IMR-90 (cell line): ENCODE measurements around the gene NADSYN1. TPM values are rescaled to one million over a fixed set of nuclear protein-coding genes. Genes with fewer than 3 reads are reported as not detected.

Experiments
- ATAC-seq: fragments of 200-7000 bp; cut with Tn5 transposase; 2 replicates; pipeline ENCODE4 v1.9.1; 2020; ENCODE audit warnings: low read depth, mild to moderate bottlenecking, moderate library complexity
- BruUV-seq: library from RNA; stranded (reverse); fragments of 400-500 nt; replicated peaks from 2 replicates; lab custom pipeline; 2021; lab: Mats Ljungman, UMichigan
- CTCF ChIA-PET: fragments of 300-600 bp; formaldehyde crosslinking; extraction: SDS; loops from one replicate; lab custom pipeline; 2021; ENCODE audit warnings: antibody characterized with exemption; lab: Yijun Ruan, JAX
- POLR2A ChIA-PET: fragments of 300-600 bp; sonication (Branson Sonifier 250); formaldehyde crosslinking; loops from one replicate; lab custom pipeline; 2022; ENCODE audit warnings: antibody characterized with exemption; ENCODE audit not compliant: unreplicated experiment; lab: Charles Lee
- DNase-seq: peaks from one replicate; pipeline ENCODE4 v3.0.0; 2013
- H2AFZ ChIP-seq: replicated peaks from 2 replicates; pipeline ENCODE3; 2013; ENCODE audit warnings: low read length, mild to moderate bottlenecking; ENCODE audit not compliant: poor library complexity
- H2AK5ac ChIP-seq: 2 replicates; pipeline ENCODE4 v1.6.1; 2013; ENCODE audit warnings: low read depth, low read length, inconsistent platforms
- H2AK9ac ChIP-seq: replicated peaks from 2 replicates; pipeline ENCODE3; 2013; ENCODE audit warnings: mild to moderate bottlenecking, low read depth, low read length, moderate library complexity; ENCODE audit not compliant: poor library complexity
- H2BK120ac ChIP-seq: 2 replicates; pipeline ENCODE4 v1.6.1; 2013; ENCODE audit warnings: low read depth, low read length, inconsistent platforms
- H2BK15ac ChIP-seq: 3 replicates; pipeline ENCODE4 v1.6.1; 2013; ENCODE audit warnings: low read depth, low read length, inconsistent platforms
- H2BK20ac ChIP-seq: 2 replicates; pipeline ENCODE4 v1.6.1; 2013; ENCODE audit warnings: low read depth, mild to moderate bottlenecking, inconsistent platforms, low read length, moderate library complexity
- H2BK5ac ChIP-seq: 2 replicates; pipeline ENCODE4 v1.6.1; 2013; ENCODE audit warnings: mild to moderate bottlenecking, low read depth, low read length, inconsistent platforms; ENCODE audit not compliant: poor library complexity, severe bottlenecking
- H3K14ac ChIP-seq: replicated peaks from 2 replicates; pipeline ENCODE4 v1.6.1; 2013; ENCODE audit warnings: low read depth, low read length, inconsistent platforms
- H3K18ac ChIP-seq: 2 replicates; pipeline ENCODE4 v1.6.1; 2013; ENCODE audit warnings: low read depth, low read length, control low read depth
- H3K23ac ChIP-seq: 2 replicates; pipeline ENCODE4 v1.6.1; 2013; ENCODE audit warnings: low read depth, low read length, inconsistent platforms
- H3K27ac ChIP-seq: 2 replicates; pipeline ENCODE4 v1.5.1; 2013; ENCODE audit warnings: mild to moderate bottlenecking, control low read depth, low read length; ENCODE audit not compliant: insufficient read depth
- H3K27me3 ChIP-seq: 2 replicates; pipeline ENCODE4 v1.6.1; 2013; ENCODE audit warnings: low read length; ENCODE audit not compliant: control insufficient read depth, insufficient read depth
- H3K36me3 ChIP-seq: 2 replicates; pipeline ENCODE4 v1.6.1; 2013; ENCODE audit warnings: low read length, mixed read lengths; ENCODE audit not compliant: control insufficient read depth, insufficient read depth
- H3K4ac ChIP-seq: 2 replicates; pipeline ENCODE4 v1.6.1; 2013; ENCODE audit warnings: low read depth, low read length, inconsistent platforms
- H3K4me1 ChIP-seq: 2 replicates; pipeline ENCODE4 v1.6.1; 2013; ENCODE audit warnings: low read length, mixed read lengths; ENCODE audit not compliant: control insufficient read depth, insufficient read depth
- H3K4me2 ChIP-seq: 2 replicates; pipeline ENCODE4 v1.6.1; 2013; ENCODE audit warnings: low read depth, mild to moderate bottlenecking, control low read depth, low read length, moderate library complexity
- H3K4me3 ChIP-seq: 2 replicates; pipeline ENCODE4 v1.5.1; 2013; ENCODE audit warnings: low read depth, mild to moderate bottlenecking, control low read depth, low read length, moderate library complexity; ENCODE audit not compliant: insufficient read depth
- H3K56ac ChIP-seq: 2 replicates; pipeline ENCODE4 v1.6.1; 2013; ENCODE audit warnings: low read length, inconsistent platforms; ENCODE audit not compliant: insufficient read depth; ENCODE audit errors: extremely low read depth
- H3K79me1 ChIP-seq, 2 experiments: 2 replicates each; pipeline ENCODE4 v1.6.1; 2013; ENCODE audit warnings: low read length in 2 of 2, inconsistent platforms in 1 of 2, low read depth in 1 of 2
- H3K9ac ChIP-seq: 2 replicates; pipeline ENCODE4 v1.6.1; 2013; ENCODE audit warnings: low read depth, low read length, control low read depth
- H3K9me1 ChIP-seq: 2 replicates; pipeline ENCODE4 v1.6.1; 2013; ENCODE audit warnings: low read length, inconsistent platforms; ENCODE audit not compliant: insufficient read depth
- H3K9me3 ChIP-seq: 2 replicates; pipeline ENCODE4 v1.6.1; 2013; ENCODE audit warnings: low read length; ENCODE audit not compliant: control insufficient read depth, insufficient read depth
- H4K20me1 ChIP-seq: 2 replicates; pipeline ENCODE4 v1.6.1; 2013; ENCODE audit warnings: low read length, inconsistent platforms; ENCODE audit not compliant: insufficient read depth
- H4K5ac ChIP-seq: 2 replicates; pipeline ENCODE4 v1.6.1; 2013; ENCODE audit warnings: mild to moderate bottlenecking, low read depth, low read length, control low read depth
- H4K8ac ChIP-seq, 2 experiments: 2 replicates each; pipeline ENCODE4 v1.6.1; 2013; ENCODE audit warnings: low read depth in 2 of 2, low read length in 2 of 2, control low read depth in 1 of 2, inconsistent platforms in 1 of 2
- H4K91ac ChIP-seq: 2 replicates; pipeline ENCODE4 v1.6.1; 2013; ENCODE audit warnings: low read depth, low read length, inconsistent platforms; ENCODE audit not compliant: insufficient read depth
- BHLHE40 ChIP-seq: fragments of 150-350 bp; IDR thresholded peaks from 2 replicates; pipeline ENCODE4 v1.6.1; 2016; ENCODE audit warnings: mild to moderate bottlenecking, low read depth, low read length
- CEBPB ChIP-seq: IDR thresholded peaks from 2 replicates; pipeline ENCODE4 v1.6.1; 2012; ENCODE audit warnings: low read depth, low read length, improper control_type of control experiment
- CHD1 ChIP-seq: IDR thresholded peaks from 2 replicates; pipeline ENCODE4 v1.6.1; 2012; ENCODE audit warnings: low read depth, low read length, improper control_type of control experiment
- CTCF ChIP-seq: conservative IDR thresholded peaks from 2 replicates; pipeline ENCODE4 v1.5.1; 2012; ENCODE audit warnings: mild to moderate bottlenecking, low read depth, low read length, improper control_type of control experiment
- FOS ChIP-seq: fragments of 150-350 bp; IDR thresholded peaks from 2 replicates; pipeline ENCODE4 v1.6.1; 2016; ENCODE audit warnings: low read depth, low read length
- POLR2A ChIP-seq: IDR thresholded peaks from 2 replicates; pipeline ENCODE4 v1.6.1; 2012; ENCODE audit warnings: mild to moderate bottlenecking, low read depth, low read length
- WGBS, 2 experiments: methylation state at CpG; one replicate each; pipeline versions ENCODE4 v1.1.5 to v1.1.7; 2013; ENCODE audit warnings: missing lambda C conversion rate in 2 of 2; ENCODE audit not compliant: insufficient read length in 1 of 2; ENCODE audit errors: extremely low coverage in 2 of 2; 5-methylcytosine and 5-hydroxymethylcytosine counted together
- dilution Hi-C: fragments of 300-500 bp; cut with HindIII; formaldehyde crosslinking; loops from one replicate; pipeline ENCODE4 v1.14.3; 2018; ENCODE audit warnings: low sequenced_read_pairs; ENCODE audit not compliant: unreplicated experiment
- in situ Hi-C: fragments of 300-500 bp; cut with MboI; formaldehyde crosslinking; loops from 3 replicates; pipeline ENCODE4 v1.14.3; 2019; ENCODE audit warnings: low sequenced_read_pairs, inconsistent platforms, mixed read lengths
- intact Hi-C: fragments of 100-400 bp; cut with micrococcal nuclease; formaldehyde crosslinking; loops from 2 replicates; pipeline ENCODE4 v1.10.0; 2022
- polyA plus RNA-seq, 3 experiments: library from polyadenylated mRNA; depleted of rRNA; stranded (reverse); fragments of >200 nt; gene quantifications; 2 replicates each; pipeline ENCODE4 v1.2.3, GENCODE V29; 2012; ENCODE audit warnings: low replicate concordance in 1 of 3
- total RNA-seq: library from RNA; depleted of rRNA; stranded (reverse); fragments of >200 nt; gene quantifications from 2 replicates; pipeline ENCODE4 v1.2.3, GENCODE V29; 2012
- TF ChIP-seq, protein P1 (sequence below): fragments of 150-350 bp; IDR thresholded peaks from 2 replicates; pipeline ENCODE4 v1.6.1; 2016; ENCODE audit warnings: low read depth, mild to moderate bottlenecking, low read length, moderate library complexity, borderline replicate concordance

NADSYN1 gene
- total and polyA plus RNA-seq, 2 of the 4 experiments (the other 2 are of a cell fraction), result 69.5 to 70.4 TPM

DNA sequence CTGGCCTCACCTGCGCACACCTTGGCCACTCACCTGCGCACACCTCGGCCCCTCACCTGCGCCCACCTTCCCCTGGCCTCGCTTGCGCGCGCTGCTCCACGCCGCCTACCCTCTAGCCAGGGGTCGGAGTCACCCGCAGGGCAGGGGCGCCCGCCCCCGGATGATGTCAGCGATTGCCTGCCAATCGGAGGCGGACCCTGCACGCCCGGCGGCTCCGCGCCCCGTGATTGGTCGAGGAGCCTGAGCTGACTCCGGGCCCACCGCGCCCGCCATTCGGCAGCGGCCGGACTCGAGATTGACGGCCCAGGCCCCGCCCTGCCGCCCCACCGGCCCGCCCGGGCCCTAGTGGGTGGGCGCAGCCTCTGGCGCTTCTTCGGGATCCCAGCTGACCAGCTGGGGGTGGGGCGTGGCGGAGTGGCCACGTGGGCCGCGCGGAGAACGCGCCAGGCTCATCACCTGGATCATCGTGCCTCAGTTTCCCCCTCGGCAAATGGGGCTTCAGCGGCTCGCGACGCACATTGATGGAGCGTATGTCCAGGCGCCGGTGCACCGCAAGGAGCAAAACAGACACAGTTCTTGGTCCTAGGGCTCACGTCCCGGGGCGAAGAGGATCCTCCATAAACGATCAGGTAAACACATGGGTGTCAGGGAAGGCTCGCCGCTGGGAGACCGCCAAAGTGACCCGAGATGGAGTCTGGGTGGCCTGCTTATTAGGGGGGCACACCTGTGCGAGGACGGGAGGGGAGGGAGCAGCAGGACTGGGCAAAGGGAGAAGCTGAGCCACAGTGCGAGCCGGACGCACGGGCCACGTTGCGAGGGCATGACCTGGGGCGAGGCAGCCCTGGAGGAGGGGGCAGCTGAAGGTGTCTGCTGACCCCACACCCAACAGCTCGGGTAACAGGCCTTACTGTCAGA lies 4.5 kb upstream of the NADSYN1 start, which contains the start of gene DHCR7 (continued):
- TF ChIP-seq, protein P1, sequence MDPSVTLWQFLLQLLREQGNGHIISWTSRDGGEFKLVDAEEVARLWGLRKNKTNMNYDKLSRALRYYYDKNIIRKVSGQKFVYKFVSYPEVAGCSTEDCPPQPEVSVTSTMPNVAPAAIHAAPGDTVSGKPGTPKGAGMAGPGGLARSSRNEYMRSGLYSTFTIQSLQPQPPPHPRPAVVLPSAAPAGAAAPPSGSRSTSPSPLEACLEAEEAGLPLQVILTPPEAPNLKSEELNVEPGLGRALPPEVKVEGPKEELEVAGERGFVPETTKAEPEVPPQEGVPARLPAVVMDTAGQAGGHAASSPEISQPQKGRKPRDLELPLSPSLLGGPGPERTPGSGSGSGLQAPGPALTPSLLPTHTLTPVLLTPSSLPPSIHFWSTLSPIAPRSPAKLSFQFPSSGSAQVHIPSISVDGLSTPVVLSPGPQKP, result no peak

GRCh38 chr11:71449596-71449995 lies 3.4 kb upstream of the NADSYN1 start:
- H3K4me1 ChIP-seq, result peaks cover 9% of the 10 kb centered on the region
- ChIA-PET POLR2A (no interaction called here), CTCF (no interaction called here)
- no peak overlapping the region for H2BK5ac ChIP-seq
- H2AK9ac ChIP-seq, result no peak overlapping the region
- no peak overlapping the region for H3K4ac ChIP-seq
- DNase-seq, result no peak
- peaks cover 17 to 29% of the 10 kb centered on the region in 2 experiments for H3K79me1 ChIP-seq
- no peaks in the 10 kb centered on the region for H3K27me3 ChIP-seq
- peaks cover 7% of the 10 kb centered on the region; the same call in 1 of the 2 replicates for H4K20me1 ChIP-seq
- H3K56ac ChIP-seq, result no peak overlapping the region
- H2BK20ac ChIP-seq, result no peak overlapping the region
- peak overlapping the region; percentile 70; the same call in 1 of the 2 replicates for H3K9ac ChIP-seq
- H4K91ac ChIP-seq, result no peak overlapping the region
- H2BK120ac ChIP-seq, result no peak overlapping the region
- no peak overlapping the region for H2BK15ac ChIP-seq
- H4K8ac ChIP-seq, result peak overlapping the region in 1 of 2 experiments; percentile 58; a peak in 1 of 4 replicates
- intact Hi-C loops (no loop called here), in situ Hi-C loops (no loop called here), dilution Hi-C loops (no loop called here)
- TF ChIP-seq, protein P1, result no peak
- TF ChIP-seq FOS, result no peak
- no peak for TF ChIP-seq BHLHE40
- TF ChIP-seq POLR2A, result no peak
- no peak for TF ChIP-seq CTCF
- no peak for TF ChIP-seq CEBPB
- no peak for TF ChIP-seq CHD1
- no peak overlapping the region for H3K27ac ChIP-seq
- H3K4me3 ChIP-seq, result peak overlapping the region; percentile 87
- H3K4me2 ChIP-seq, result peak overlapping the region; percentile 91
- H3K9me3 ChIP-seq, result no peaks in the 10 kb centered on the region
- WGBS, 2 experiments, result no CpG with 5 or more reads among the region's 6 CpGs
- no peak for ATAC-seq
- H3K36me3 ChIP-seq, result no peaks in the 10 kb centered on the region
- H2AK5ac ChIP-seq, result no peak overlapping the region
- H2AFZ ChIP-seq, result no peak overlapping the region
- no peak overlapping the region for H4K5ac ChIP-seq
- peak overlapping the region; percentile 4; the same call in 1 of the 2 replicates for H3K23ac ChIP-seq
- H3K14ac ChIP-seq, result peak overlapping the region; percentile 91; the same call in 1 of the 2 replicates
- no peak overlapping the region for H3K18ac ChIP-seq
- H3K9me1 ChIP-seq, result no peaks in the 10 kb centered on the region; the same call in 1 of the 2 replicates
- no TSS peak for BruUV-seq
